GM21390 (cell line): ENCODE data around the gene CXCL1.
"Not testable (repeated sequence)": the region's sequence is repeated elsewhere in the genome, so short reads cannot be mapped to it uniquely, and the experiment has no call there.

Experiments used
- ATAC-seq: cut with Tn5 transposase; IDR thresholded peaks from one replicate; pipeline ENCODE4 v1.9.1; 2021; ENCODE audit not compliant: unreplicated experiment

Gene CXCL1

DNA sequence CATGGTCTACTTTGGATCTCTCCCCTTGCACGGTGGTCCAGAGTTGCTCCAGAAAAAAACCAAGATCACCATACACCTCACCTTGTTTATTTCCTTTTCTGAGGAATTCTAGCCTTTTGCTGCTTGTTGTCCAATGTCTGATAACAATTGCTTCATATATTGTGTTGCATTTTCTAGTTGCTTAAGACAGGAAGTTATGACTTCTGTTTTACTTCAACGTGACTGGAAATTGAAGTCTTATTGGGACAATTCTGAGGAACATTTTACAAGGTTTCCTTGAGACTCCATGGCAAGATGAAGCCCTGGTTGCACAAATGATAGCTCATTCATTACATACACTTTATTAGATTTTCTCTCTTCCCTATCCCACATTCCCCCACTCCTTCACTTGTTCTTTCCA lies 5.2 kb downstream of the CXCL1 start:
- ATAC-seq: no peak

DNA sequence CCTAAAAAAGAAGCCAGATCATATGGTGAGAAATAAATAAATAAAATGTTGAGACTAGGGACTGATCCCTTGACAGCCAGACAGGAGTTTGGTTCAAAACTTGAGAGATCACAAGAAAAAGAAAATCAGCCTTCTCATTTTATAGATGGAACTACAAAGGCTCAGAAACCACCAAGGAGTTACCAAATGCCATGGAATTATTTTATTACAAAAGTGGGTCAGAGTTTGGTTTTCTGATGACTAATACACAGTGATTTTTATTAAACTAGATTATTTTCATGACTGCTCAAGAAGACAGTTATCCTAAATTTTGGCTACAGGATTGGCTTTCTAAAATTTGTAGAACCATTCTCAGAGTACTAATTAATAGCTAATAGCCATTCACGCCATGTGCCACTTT lies 6.2 kb downstream of the CXCL1 start:
- ATAC-seq: no peak

DNA sequence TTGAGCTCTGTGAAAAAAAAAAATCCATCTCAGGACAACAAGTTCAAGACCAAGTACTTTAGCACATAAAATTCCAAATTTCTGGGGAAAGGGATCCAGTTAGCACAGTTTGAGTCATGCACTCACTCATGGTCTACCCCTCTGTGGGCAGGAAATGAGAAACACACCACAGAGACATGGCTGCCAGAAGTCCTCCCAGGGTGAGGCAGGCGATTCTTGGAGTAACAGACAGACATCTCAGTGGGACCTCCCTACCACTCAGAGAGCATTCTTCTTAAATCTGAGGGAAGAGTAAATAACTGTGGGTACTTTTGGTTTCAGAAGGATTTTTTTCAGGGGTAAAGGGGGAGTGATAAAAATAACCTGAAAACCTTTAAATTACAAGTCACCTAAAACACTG lies 14.1 kb downstream of the CXCL1 start:
- ATAC-seq: no peak

DNA sequence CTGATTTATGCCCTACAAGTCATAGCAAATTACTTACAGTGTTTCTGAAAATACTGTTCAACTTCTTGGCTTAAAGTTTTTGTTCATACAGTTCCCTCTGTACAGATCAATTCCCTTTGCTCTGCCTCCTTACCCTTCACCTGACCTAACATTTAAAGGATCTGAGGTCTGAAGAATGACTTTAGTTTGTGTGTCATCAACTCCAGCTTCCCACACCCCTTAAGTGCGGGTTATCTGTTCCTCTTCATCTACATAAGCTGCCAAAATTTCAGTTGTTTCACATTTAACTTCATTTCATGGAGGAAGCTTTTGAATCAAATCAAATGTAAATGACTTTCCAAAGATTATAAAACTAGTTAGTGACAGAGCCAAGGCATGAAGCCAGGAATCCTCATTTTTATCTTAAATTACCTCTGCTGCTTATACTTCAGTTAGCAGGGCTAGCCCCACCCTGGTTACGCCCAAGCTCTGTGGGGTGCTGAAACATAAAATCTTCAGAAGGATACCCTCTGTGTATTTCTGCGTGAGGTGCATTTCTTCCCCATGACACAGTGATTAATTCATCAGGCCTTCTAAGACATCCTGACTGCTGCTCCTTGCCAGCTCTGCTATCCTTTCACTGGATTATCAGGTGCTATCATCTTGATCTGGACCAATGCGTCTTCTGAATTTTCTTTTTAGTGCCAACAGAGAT lies 16.5 kb downstream of the CXCL1 start:
- ATAC-seq: no peak

DNA sequence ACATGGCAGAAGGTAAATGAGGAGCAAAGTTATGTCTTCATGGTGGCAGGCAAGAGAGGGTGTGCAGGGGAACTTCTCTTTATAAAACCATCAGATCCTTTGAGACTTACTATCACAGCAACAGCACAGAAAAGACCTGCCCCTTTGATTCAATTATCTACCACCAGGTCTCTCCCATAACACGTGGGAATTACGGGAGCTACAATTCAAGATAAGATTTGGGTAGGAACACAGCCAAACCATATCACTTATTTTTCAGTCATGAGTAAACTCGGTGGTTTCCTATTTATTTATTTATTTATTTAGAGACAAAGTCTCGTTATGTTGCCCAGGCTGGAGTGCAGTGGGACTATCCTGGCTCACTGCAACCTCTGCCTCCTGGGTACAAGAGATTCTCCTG lies 22.1 kb downstream of the CXCL1 start:
- ATAC-seq: no peak

DNA sequence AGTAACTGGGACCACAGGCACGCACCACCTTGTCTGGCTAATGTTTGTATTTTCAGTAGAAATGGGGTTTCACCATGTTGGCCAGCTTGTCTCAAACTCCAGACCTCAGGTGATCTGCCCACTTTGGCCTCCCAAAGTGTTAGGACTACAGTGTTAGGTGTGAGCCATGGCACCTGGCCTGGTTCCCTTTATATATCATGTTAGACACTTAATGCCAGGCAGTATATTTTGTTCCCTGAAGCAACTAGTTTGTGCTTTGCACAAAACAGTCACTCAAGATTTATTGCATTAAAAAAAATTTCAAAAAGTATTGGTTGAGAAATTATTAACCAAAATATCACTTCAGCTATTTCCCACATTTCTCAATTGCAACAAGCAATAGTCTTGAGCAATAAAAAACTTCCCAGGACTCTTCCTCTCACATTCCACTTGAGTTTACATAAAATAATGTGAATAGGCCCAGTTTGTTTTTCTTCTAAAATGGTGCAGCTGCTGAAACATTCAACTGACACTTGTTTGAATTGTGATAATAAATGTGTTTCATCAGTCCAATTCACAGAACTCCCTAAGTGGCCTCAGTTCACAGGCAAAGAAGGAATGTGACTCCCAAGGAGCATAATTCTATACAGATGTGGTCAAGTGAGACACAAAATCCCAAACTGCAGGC lies 22.7 kb downstream of the CXCL1 start:
- ATAC-seq: no peak

DNA sequence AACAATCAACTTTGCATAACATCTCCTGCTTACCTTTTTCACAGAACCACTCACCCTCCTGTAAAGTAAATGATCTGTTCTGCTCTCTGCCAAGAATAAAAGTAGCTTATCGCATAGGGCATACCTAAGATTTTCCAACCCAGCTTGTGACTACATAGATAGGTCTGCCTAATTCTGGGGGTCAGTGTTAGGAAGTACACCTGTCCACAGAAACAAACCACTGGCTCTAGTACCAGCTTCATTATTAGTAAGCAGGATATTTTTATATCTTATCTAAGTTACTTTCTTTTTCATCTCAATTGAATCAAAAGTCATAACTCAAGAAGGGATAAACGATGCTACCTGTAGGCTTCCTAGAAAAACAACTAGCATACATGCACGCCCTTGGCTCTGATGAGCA lies 23.8 kb downstream of the CXCL1 start:
- no peak for ATAC-seq

DNA sequence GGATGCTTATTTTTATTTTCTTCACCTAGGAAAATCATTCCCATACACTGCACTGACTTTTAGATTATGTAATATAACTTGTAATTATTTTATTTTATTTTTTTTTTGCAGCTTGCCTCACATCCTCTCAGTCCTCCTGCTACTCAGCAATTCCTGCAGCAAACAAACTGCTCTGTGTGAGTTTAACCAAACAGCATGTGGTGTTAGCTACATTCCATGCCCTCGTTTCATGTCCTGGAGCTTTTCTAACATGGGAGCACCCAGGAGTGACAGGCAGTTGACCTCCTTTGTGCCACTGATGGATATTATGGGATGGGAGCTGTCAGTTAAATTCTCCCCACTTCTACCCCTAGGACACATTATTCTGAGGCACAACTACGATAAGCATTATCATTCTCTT lies 24.8 kb downstream of the CXCL1 start:
- ATAC-seq: no peak

DNA sequence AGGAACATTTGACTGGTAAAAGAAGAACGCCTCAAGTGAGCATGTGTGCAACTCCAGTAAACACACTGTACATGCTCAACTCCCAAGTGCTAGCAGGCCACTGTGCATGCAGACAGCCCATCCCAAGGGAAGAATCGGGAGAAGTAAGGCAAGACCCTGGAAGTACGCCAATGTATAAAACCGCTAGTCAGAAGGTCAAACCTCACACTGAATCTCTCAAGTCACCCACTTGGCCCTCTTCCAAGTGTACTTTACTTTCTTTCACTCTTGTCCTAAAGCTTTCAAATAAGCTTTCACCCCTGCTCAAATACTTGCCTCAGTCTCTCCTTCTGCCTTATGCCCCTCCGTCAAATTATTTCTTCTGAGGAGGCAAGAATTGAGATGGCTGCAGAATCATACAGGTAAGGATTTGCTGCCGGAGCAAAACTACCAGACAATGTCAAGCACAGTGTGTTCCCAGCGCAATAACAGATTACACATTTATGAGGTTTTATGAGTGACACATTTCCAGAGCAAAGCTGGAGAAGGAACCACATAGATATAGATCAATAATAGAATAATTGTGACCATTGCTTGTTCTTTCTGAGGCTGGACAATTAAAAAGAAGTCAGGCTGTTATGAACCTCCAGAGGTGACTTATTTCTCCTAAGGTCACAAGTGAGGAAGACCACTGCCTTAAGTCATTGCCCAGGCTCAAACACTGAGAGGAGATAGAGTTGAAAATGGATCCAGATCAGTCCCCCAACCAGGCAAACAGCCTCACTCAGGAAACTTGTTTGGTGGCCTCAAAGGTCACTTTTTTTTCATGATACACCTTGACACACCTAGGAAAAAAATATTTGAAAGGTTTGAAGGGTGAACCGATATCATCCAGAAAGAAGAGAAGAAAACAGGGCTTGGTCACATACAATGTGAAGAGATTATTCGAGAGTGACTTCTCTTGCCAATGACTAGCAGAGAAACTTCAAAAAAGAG lies 26.3 kb downstream of the CXCL1 start:
- ATAC-seq: no peak

DNA sequence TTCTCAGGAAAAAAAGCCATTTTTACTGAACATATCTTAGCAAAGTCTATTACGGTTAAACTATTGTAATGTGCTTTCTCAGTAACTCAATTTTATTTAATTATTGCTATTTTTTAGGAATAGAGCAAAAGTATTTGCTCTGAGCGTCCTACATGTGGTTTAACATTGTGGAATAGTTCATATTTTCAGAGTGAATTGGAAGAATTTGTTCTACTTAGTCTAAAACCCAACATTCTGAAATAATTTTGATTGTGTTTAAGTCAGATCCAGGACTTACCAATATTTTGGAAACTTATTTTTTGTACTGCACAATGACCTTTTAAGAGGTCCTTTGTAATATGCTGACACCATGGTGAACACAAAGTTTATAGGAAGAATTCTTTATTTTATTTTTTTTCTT lies 27.2 kb downstream of the CXCL1 start:
- no peak for ATAC-seq

DNA sequence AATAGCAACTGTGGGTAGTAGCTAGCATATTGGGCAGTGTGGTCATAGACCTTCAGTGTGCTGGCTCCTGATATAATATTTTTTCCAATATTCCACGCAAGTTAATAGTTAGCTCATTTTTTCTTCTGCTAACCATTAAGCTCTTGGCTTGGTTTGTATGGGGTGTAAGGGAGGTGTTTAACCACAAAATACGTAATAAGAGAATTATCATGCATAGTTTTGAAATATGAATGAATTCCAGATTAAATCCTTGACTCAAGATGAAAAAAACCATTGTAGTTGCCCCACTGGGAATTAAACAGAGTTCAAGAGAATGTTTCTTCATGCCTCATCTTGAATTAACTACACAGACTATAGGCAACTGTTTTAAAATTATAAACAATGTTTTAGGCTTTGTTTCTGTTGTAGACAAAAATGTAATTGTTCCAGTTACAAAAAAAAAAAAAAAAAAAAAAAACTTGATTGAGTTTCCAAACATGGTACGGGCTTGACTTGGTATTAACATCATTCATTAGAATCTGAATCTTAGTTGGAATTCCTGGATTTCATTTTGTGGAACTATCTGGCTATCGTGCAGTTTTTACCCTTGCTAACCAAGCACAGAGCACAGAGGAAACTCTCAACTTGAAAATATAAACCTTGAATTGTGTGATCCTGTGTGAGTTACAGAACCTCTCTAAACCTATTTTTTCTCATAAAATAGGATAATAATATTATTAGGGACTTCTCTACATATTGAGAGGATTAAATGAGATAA lies 28.4 kb downstream of the CXCL1 start:
- no peak for ATAC-seq

DNA sequence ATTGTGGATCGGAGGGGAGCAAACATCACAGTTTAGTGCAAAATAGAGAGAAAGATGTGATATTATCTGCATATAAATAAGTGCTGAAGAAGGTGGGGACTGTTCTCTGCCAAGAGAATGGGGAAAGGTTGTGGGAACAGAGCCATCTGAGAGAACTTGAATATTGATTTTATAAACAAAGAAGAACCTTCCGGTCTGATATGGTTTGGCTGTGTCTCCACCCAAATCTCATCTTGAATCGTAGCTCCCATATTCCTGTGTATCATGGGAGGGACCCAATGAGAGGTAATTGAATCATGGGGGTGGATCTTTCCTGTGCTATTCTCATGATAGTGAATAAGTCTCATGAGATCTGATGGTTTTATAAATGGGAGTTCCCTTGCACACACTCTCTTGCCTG lies 30.1 kb downstream of the CXCL1 start:
- not testable (repeated sequence) for ATAC-seq

DNA sequence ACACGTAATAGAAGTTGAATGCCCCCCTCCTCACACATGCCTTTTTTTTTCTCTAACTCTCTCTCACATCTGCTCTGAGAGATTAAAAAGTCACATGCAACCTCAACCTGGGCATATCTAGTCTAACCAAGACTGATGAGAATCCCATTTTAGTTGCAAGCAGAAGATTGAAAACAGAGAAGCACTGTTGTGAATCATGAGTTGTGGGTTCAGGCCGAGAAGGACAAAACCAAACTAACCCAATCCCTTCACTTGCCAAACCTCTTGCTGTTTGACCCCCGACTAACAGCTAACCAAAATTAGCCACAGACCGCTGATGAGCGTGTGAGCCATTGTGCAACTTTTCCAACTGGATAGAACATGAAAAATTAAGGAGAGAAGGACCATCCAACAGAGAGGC lies 31.8 kb downstream of the CXCL1 start:
- no peak for ATAC-seq

DNA sequence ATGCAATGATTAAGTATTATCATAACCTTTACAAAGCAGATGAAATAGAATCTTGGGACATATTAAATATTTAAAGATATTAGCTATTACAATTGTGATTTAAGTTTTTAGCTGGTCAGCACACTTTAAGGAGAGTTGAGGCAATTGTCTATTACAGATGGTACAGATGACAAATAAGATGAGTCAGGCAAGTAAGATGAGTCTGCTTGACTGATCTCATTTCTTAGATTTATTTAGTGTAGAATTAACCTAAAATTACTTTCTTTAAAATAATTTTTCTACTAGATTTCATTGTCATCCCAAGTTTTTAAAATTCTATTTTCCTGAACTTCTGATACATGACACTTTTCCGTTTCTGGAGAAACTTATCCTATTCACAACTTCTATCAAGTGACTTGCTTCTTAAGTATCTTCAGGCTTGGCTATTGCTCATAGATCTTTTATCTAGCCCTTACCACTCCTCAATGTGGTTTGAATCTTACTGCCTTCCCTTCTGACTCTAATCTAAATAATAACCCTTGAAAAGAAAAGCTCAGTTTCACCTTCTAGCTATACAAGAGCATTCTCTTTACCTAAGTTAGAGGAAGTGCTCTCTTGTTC lies 32.9 kb downstream of the CXCL1 start:
- ATAC-seq: no peak

DNA sequence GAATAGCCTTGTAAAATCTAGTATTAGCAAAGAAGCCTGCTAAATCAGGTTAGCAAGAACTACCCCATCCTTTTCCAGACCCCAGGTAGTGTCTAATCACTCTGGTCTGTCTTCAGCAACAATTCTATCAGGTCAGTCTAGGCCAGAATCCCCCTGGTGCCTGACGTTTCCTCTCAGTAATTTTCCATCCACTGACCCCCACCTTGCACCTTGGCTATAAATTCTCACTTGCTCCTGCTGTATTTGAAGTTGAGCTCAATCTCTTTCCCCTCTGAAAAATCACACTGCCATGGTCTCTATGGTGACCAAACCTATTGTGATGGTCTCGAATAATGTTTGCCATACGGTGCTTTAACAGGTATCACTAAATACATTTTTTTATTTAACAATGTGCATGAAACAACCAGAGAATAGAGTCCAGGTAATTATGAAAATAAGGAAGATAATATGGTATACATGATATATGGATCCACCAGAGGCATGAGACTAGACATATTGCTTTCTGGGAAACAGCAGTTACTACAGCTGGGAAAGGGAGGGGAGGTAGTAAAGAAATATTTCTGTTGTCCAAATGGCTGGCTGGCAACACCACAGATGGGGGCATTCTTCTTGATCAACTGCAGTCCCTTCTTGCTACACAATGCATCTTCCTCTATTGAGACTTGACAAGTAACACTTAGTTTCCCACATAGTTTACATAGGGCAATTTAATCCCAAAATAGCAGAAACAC lies 33.8 kb downstream of the CXCL1 start:
- no peak for ATAC-seq

DNA sequence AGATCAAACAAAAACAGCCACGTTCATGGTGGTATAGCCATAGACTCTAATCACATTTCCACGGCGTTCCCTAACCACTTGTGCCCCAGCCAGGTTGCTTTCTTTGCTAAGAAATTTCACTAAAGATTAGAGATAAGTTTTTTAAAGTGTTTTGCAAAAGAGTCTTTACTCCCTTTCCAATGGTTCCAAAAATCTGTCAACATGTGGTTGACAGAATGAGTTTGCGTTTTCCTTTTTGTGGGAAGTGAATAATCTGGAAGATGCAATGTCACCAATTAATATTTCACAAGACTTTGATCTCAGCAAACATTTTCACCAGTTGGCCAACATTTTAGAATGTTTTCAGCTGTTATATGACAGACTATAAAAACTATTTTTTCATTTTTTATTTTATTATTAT lies 35.3 kb downstream of the CXCL1 start:
- ATAC-seq: no peak

DNA sequence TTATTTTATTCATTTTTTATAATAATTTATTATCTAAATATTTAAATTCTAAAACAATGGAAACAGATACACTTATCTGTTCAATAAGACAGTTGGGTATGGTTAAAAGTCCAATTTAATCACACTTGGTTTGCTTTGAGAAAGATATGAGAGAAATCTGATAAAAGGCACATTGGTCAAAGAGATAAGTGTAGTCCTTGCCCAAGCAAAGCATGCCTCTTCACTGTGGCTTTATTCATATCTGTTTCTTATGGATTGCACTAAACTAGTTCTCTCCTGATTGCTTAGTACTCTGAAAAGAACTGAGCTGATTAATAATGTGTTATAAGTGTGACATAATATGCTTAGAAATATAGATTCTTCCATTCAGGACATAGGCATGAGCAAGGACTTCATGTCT lies 39.8 kb downstream of the CXCL1 start:
- no peak for ATAC-seq

DNA sequence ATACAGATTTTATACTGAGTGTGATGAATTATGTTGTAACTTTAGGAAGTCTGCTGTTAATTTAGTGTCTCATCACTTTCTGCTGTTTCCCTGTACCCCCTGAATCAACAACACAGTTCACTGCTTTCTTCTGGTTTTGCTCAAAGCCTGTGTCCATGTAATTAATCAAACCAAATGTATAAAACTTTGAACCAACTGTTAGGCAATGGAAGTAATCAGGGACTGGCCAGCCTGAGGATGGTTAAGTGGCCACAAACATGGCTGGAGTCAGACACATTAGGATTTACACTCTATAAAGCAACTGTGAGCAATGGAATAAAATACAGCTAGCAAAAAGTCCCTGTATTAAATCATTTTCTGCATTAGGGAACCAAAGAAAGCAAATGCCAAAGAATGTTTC lies 42.6 kb downstream of the CXCL1 start:
- ATAC-seq: no peak

DNA sequence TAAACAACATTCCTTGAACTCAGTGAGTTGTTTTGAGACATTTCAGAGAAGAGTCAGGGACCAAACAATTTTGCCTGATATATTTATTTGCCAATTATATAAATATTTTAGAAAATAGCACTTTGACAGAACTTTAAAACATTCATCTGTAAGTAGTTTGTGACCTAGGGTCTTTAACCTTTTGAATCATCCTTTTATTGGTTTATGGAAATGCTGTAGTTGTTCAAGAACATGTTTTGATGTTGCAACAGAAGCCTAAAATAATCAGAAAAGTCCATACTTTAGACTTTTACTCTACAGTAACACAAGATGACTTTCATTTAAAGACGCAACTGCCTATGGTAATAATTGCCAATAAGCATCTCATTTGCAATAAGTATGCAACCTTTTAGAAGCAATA lies 43.0 kb downstream of the CXCL1 start:
- no peak for ATAC-seq

DNA sequence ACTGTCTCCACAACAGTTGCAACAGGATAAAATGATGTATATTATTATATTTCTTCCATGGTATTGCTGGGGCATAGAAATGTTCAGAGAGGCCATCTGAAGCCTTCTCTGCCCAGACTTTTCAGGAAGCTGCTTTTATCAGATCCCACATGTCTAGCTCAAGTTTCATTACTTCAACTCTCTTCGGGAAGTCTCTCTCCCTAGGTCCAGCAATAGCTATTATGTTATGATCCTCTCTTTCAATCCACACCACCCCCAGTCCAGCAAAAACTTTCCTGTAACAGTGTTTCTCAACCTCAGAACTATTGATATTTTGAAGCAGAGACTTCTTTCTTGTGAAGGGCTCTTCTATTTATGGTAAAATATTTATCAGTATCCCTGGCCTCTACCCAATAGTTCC lies 44.9 kb downstream of the CXCL1 start:
- no peak for ATAC-seq
